ENCODE measurements around the gene FAM156A.
"Not testable (repeated sequence)": the region's sequence is repeated elsewhere in the genome, so short reads cannot be mapped to it uniquely, and the experiment has no call there.

The FAM156A gene

GRCh38 chrX:52979993-52980392 is 21.7 kb upstream of the FAM156A start:
- TF ChIP-seq CTCF (IDR thresholded peaks at IDR 0.05; ENCODE audit: borderline replicate concordance, insufficient read depth, low read depth, low read length): no peak
- H3K4me3 ChIP-seq (ENCODE audit: low read depth, low read length): no peak overlapping the region

GRCh38 chrX:52979568-52979967 is 21.2 kb upstream of the FAM156A start:
- H3K4me3 ChIP-seq (ENCODE audit: low read depth, low read length): no peak overlapping the region
- no peak for TF ChIP-seq CTCF (IDR thresholded peaks at IDR 0.05; ENCODE audit: borderline replicate concordance, insufficient read depth, low read depth, low read length)

- no peak overlapping the region for H3K4me3 ChIP-seq (ENCODE audit: low read depth, low read length)
- no peak for TF ChIP-seq CTCF (IDR thresholded peaks at IDR 0.05; ENCODE audit: borderline replicate concordance, insufficient read depth, low read depth, low read length)
These were observed 19.6 kb upstream of the FAM156A start for GRCh38 chrX:52977953-52978352.

GRCh38 chrX:52975576-52975975 is 17.3 kb upstream of the FAM156A start:
- not testable (repeated sequence) for H3K4me3 ChIP-seq (ENCODE audit: low read depth, low read length)

GRCh38 chrX:52974336-52974992 is 16.1 kb upstream of the FAM156A start:
- not testable (repeated sequence) for H3K4me3 ChIP-seq (ENCODE audit: low read depth, low read length)

- H3K4me3 ChIP-seq (ENCODE audit: low read depth, low read length): not testable (repeated sequence)
These were observed 9.6 kb upstream of the FAM156A start for GRCh38 chrX:52967922-52968321.

GRCh38 chrX:52966993-52967738 is 8.8 kb upstream of the FAM156A start:
- H3K4me3 ChIP-seq (ENCODE audit: low read depth, low read length): not testable (repeated sequence)

GRCh38 chrX:52958961-52959360 is 643 bp upstream of the FAM156A start:
- H3K4me3 ChIP-seq (ENCODE audit: low read depth, low read length): not testable (repeated sequence)

- H3K4me3 ChIP-seq (ENCODE audit: low read depth, low read length): not testable (repeated sequence)
These were observed 8.4 kb downstream of the FAM156A start for GRCh38 chrX:52949884-52950283.

GRCh38 chrX:52949325-52949724 is 9.0 kb downstream of the FAM156A start:
- not testable (repeated sequence) for H3K4me3 ChIP-seq (ENCODE audit: low read depth, low read length)

- H3K4me3 ChIP-seq (ENCODE audit: low read depth, low read length): not testable (repeated sequence)
These were observed 10.1 kb downstream of the FAM156A start for GRCh38 chrX:52948265-52948664.

GRCh38 chrX:52947501-52947900 is 10.8 kb downstream of the FAM156A start:
- not testable (repeated sequence) for H3K4me3 ChIP-seq (ENCODE audit: low read depth, low read length)

GRCh38 chrX:52945838-52946494 is 12.4 kb downstream of the FAM156A start:
- not testable (repeated sequence) for H3K4me3 ChIP-seq (ENCODE audit: low read depth, low read length)

- H3K4me3 ChIP-seq (ENCODE audit: low read depth, low read length): not testable (repeated sequence)
These were observed 16.6 kb downstream of the FAM156A start for GRCh38 chrX:52941728-52942127.

GRCh38 chrX:52940704-52941103 is 17.6 kb downstream of the FAM156A start:
- H3K4me3 ChIP-seq (ENCODE audit: low read depth, low read length): not testable (repeated sequence)

- H3K4me3 ChIP-seq (ENCODE audit: low read depth, low read length): peak overlapping the region; percentile 79
These were observed 22.9 kb downstream of the FAM156A start for GRCh38 chrX:52935470-52935784.

Measured in GM12875 (cell line).